Kidney (tissue), 14 donors: ENCODE results near the gene ASIC5. TPM values are rescaled to one million over a fixed set of nuclear protein-coding genes. Genes with fewer than 3 reads are reported as not detected.

ENCODE experiments used
- DNase-seq, 5 donors: peaks; one replicate each; pipeline ENCODE4 v3.0.0-alpha.2; 2013 to 2020
- FAIRE-seq: peaks from 2 replicates; lab custom pipeline; 2012; peaks lifted over from hg19 to GRCh38; lab: Jason Lieb, UNC
- H3K27ac ChIP-seq, 2 donors: one replicate each; pipeline ENCODE4 v1.7.0; 2013; ENCODE audit warnings: low read depth in 2 of 2, low read length in 2 of 2, inconsistent platforms in 1 of 2
- H3K27me3 ChIP-seq: one replicate; pipeline ENCODE4 v1.7.1; 2013; ENCODE audit warnings: low read length, inconsistent platforms; ENCODE audit not compliant: control insufficient read depth, insufficient read depth
- H3K36me3 ChIP-seq, 3 donors: one replicate each; pipeline versions ENCODE4 v1.7.0 to v1.7.1; 2013; ENCODE audit warnings: low read length in 3 of 3, control low read depth in 1 of 3, inconsistent platforms in 1 of 3; ENCODE audit not compliant: insufficient read depth in 3 of 3, control insufficient read depth in 2 of 3
- H3K4me1 ChIP-seq, 3 donors: one replicate each; pipeline versions ENCODE4 v1.7.0 to v1.7.1; 2013; ENCODE audit warnings: low read length in 3 of 3, inconsistent platforms in 1 of 3, low read depth in 1 of 3; ENCODE audit not compliant: control insufficient read depth in 2 of 3, insufficient read depth in 2 of 3
- H3K4me3 ChIP-seq, 3 donors: one replicate each; pipeline versions ENCODE4 v1.7.0 to v1.8.1; 2013; ENCODE audit warnings: low read length in 3 of 3, control low read depth in 1 of 3, inconsistent platforms in 1 of 3
- H3K9ac ChIP-seq, 3 donors: one replicate each; pipeline versions ENCODE4 v1.7.0 to v1.7.1; 2013; ENCODE audit warnings: low read length in 3 of 3, control low read depth in 1 of 3, inconsistent platforms in 1 of 3
- H3K9me3 ChIP-seq, 3 donors: one replicate each; pipeline versions ENCODE4 v1.7.0 to v1.7.1; 2013; ENCODE audit warnings: low read length in 3 of 3, control low read depth in 1 of 3, inconsistent platforms in 1 of 3; ENCODE audit not compliant: control insufficient read depth in 2 of 3, insufficient read depth in 1 of 3
- intact Hi-C: fragments of 100-400 bp; cut with DNase I; formaldehyde crosslinking; loops from one replicate; pipeline ENCODE4 v1.11.1; 2022
- polyA plus RNA-seq: library from polyadenylated mRNA; stranded (reverse); fragments of 350-450 nt; fragmentation: Illumina TruSeq; extraction: RNeasy Lipid Tissue Mini Kit (QIAGEN cat#74804); gene quantifications from one replicate; pipeline ENCODE4 v1.2.3, GENCODE V29; 2014; ENCODE audit warnings: low read depth, low replicate concordance; ENCODE audit not compliant: insufficient read depth
- total RNA-seq: library from RNA; stranded (reverse); fragmentation: NEBNext Ultra II Directional; extraction: Animal tissue kit (Norgen Biotek cat#: 25700); gene quantifications from one replicate; pipeline ENCODE4 v1.2.1, GENCODE V29; 2021
- TF ChIP-seq, protein P1 (sequence below): IDR thresholded peaks from 3 replicates; pipeline ENCODE4 v1.5.1; 2012; ENCODE audit warnings: mild to moderate bottlenecking, moderate library complexity, borderline replicate concordance; ENCODE audit not compliant: insufficient read depth; ENCODE audit errors: extremely low read depth
- donor health status: control.
- donor health status: control.
- donor health status: control.
- donor health status: control.
- donor health status: control.
- donor health status: DM: yes; HTN: yes; CAD: no.
- donor health status: Normal renal cell carcinoma (clear cell type).

Gene ASIC5
- total and polyA plus RNA-seq, 2 donors from 2014 or later = not detected

DNA sequence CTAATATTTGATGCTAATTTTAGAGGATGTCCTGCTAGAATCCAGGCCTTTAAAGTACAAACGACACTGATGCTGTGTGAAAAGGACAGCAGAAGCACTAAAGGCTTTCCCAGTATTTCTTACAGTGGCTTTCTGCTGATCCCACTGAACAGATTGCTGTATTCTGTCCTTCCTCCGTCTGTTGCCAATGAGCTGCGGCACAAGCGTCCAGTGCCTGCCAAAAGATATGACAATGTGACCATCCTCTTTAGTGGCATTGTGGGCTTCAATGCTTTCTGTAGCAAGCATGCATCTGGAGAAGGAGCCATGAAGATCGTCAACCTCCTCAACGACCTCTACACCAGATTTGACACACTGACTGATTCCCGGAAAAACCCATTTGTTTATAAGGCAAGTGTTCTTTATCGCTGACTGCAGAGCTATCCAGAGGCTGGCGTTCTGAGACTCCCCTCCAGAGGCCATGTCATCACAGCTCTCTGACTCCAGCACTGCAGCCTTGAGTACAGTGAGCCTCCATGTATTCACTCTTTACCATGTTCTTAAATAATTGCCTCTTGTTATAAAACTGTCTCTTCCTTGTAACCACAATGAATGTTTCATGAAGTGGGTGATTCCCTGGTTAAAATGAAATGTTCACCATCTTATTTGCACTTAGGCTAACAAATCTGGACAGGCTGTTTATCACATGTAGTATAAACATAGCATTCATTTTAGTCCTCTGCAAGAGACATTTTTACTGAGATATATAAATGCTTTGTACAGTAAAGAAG, 63.7 kb downstream of the ASIC5 start:
- no peaks in the 10 kb centered on the region for H3K4me1 ChIP-seq
- intact Hi-C loops = no loop called here
- no peak overlapping the region for H3K9ac ChIP-seq
- H3K9me3 ChIP-seq = no peaks in the 10 kb centered on the region
- H3K27ac ChIP-seq = no peak overlapping the region
- no peak overlapping the region for H3K4me3 ChIP-seq
- H3K36me3 ChIP-seq = peaks cover 0 to 7% (median 5%) of the 10 kb centered on the region in 3 donors
- TF ChIP-seq, protein P1, sequence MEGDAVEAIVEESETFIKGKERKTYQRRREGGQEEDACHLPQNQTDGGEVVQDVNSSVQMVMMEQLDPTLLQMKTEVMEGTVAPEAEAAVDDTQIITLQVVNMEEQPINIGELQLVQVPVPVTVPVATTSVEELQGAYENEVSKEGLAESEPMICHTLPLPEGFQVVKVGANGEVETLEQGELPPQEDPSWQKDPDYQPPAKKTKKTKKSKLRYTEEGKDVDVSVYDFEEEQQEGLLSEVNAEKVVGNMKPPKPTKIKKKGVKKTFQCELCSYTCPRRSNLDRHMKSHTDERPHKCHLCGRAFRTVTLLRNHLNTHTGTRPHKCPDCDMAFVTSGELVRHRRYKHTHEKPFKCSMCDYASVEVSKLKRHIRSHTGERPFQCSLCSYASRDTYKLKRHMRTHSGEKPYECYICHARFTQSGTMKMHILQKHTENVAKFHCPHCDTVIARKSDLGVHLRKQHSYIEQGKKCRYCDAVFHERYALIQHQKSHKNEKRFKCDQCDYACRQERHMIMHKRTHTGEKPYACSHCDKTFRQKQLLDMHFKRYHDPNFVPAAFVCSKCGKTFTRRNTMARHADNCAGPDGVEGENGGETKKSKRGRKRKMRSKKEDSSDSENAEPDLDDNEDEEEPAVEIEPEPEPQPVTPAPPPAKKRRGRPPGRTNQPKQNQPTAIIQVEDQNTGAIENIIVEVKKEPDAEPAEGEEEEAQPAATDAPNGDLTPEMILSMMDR = no peak
- DNase-seq (peak in 3 of 5 donors; percentile 10 to 50 (median 35)), FAIRE-seq (no peak)
- H3K27me3 ChIP-seq = no peaks in the 10 kb centered on the region

DNA sequence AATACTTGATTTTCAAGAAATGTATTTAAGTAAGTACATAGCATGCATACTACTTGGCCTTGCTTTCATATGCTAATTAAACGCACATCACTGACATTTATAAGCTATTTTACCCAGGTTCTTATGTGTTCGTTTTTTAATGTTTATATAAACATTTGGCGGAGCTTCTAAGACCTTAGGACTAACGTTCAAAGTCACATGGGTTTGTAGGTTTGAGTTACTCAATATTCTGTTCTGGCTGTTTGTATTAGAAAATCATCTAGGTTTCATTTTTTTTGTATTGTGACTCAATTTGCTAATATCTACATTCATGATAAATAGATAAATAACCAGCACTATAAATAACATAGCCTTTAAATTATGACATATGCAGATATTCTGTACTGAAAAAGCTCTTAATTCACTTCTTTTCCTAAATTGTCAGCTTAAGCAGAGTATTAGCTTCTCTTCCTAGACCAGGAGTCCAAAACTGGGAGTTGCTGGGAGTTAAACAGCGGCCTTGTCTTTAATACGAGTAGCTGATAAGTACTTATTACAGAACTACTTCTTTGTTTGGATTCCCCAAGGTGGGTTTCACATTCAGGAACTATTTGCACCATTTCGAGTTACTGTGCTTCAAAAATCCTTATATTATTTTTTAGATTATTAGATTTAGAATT, 65.3 kb downstream of the ASIC5 start:
- H3K27me3 ChIP-seq = no peaks in the 10 kb centered on the region
- TF ChIP-seq, protein P1 = no peak
- H3K4me3 ChIP-seq = no peak overlapping the region
- H3K36me3 ChIP-seq = peaks cover 0 to 7% (median 3%) of the 10 kb centered on the region in 3 donors
- H3K27ac ChIP-seq = no peak overlapping the region
- H3K9me3 ChIP-seq = no peaks in the 10 kb centered on the region
- FAIRE-seq = no peak
- H3K4me1 ChIP-seq = no peaks in the 10 kb centered on the region
- H3K9ac ChIP-seq = no peak overlapping the region
- intact Hi-C loops = no loop called here
- no peak for DNase-seq

DNA sequence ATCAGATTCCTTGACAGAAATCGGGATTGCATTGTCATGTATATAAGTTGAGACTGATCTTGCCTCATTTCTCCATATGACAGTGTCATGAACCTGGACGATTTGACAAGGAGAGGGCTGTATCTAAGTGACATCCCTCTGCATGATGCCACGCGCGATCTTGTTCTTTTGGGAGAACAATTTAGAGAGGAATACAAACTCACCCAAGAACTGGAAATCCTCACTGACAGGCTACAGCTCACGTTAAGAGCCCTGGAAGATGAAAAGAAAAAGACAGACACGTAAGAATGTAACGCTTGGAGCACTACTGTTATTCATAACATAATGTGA, 66.3 kb downstream of the ASIC5 start:
- no peak overlapping the region for H3K9ac ChIP-seq
- DNase-seq = no peak
- H3K9me3 ChIP-seq = no peaks in the 10 kb centered on the region
- intact Hi-C loops = no loop called here
- H3K4me3 ChIP-seq = no peak overlapping the region
- H3K27ac ChIP-seq = no peak overlapping the region
- H3K36me3 ChIP-seq = peaks cover 0 to 6% (median 3%) of the 10 kb centered on the region in 3 donors
- TF ChIP-seq, protein P1 = no peak
- H3K27me3 ChIP-seq = no peaks in the 10 kb centered on the region
- no peak for FAIRE-seq
- no peaks in the 10 kb centered on the region for H3K4me1 ChIP-seq
